K562 (cell line): ENCODE results near the gene DLG4. TPM values are rescaled to one million over a fixed set of nuclear protein-coding genes. Genes with fewer than 3 reads are reported as not detected.
A peak's percentile ranks its signal among the peaks of the same experiment; 100 is the strongest.

ENCODE experiments used
- DIDO1 ChIP-seq: fragments of 450-650 bp; IDR thresholded peaks from 2 replicates; pipeline ENCODE4 v1.6.1; 2016; ENCODE audit warnings: low read depth, missing biosample characterization, missing genetic modification characterization
- MEF2A ChIP-seq: IDR thresholded peaks from 2 replicates; pipeline ENCODE4 v1.6.1; 2011; ENCODE audit warnings: low read depth, mild to moderate bottlenecking, low read length, moderate library complexity; ENCODE audit not compliant: control insufficient read depth
- NUFIP1 ChIP-seq: fragments of 450-650 bp; IDR thresholded peaks from 2 replicates; pipeline ENCODE4 v1.6.1; 2018; ENCODE audit not compliant: partially characterized antibody
- PCBP1 ChIP-seq: fragments of 200-400 bp; formaldehyde crosslinking; IDR thresholded peaks from 2 replicates; pipeline ENCODE4 v1.6.1; 2018; ENCODE audit warnings: mild to moderate bottlenecking, low read depth, low read length; ENCODE audit not compliant: poor library complexity, severe bottlenecking
- PHB ChIP-seq: fragments of 250-450 bp; sonication (Bioruptor Pico); IDR thresholded peaks from 2 replicates; pipeline ENCODE4 v1.5.0; 2021
- POU5F1 ChIP-seq: fragments of 150-350 bp; IDR thresholded peaks from 2 replicates; pipeline ENCODE4 v1.6.1; 2014; ENCODE audit warnings: borderline replicate concordance, low read length, low read depth, mild to moderate bottlenecking; ENCODE audit not compliant: partially characterized antibody
- SAFB ChIP-seq: fragments of 200-400 bp; formaldehyde crosslinking; IDR thresholded peaks from 2 replicates; pipeline ENCODE4 v1.6.1; 2017; ENCODE audit warnings: low read depth, low read length, borderline replicate concordance
- SRSF7 ChIP-seq: fragments of 200-400 bp; formaldehyde crosslinking; optimal IDR thresholded peaks from 2 replicates; pipeline ENCODE3; 2017; ENCODE audit warnings: mild to moderate bottlenecking, low read depth, low read length
- STAT5A ChIP-seq: IDR thresholded peaks from 2 replicates; pipeline ENCODE4 v1.6.1; 2012; ENCODE audit warnings: low read length, inconsistent platforms, borderline replicate concordance
- TAF1 ChIP-seq: IDR thresholded peaks from 2 replicates; pipeline ENCODE4 v1.6.1; 2011; ENCODE audit warnings: mild to moderate bottlenecking, low read length, moderate library complexity; ENCODE audit not compliant: insufficient read depth, control insufficient read depth, severe bottlenecking; ENCODE audit errors: extremely low read depth
- TGIF2 ChIP-seq: sonication (generic); formaldehyde crosslinking; IDR thresholded peaks from 2 replicates; pipeline ENCODE4 v1.8.1; 2022; ENCODE audit warnings: mild to moderate bottlenecking, missing genetic modification reagents, moderate library complexity
- UBTF ChIP-seq, 2 experiments: IDR thresholded peaks; 2 replicates each; pipeline ENCODE4 v1.6.1; 2012; ENCODE audit warnings: improper control_type of control experiment in 2 of 2, low read depth in 2 of 2, low read length in 2 of 2, borderline replicate concordance in 1 of 2
- ZEB2 ChIP-seq: fragments of 450-650 bp; IDR thresholded peaks from 2 replicates; pipeline ENCODE4 v1.6.1; 2016
- ZNF431 ChIP-seq: sonication (generic); formaldehyde crosslinking; IDR thresholded peaks from 2 replicates; pipeline ENCODE4 v1.8.0; 2022; ENCODE audit warnings: mild to moderate bottlenecking, missing genetic modification reagents
- ZNF766 ChIP-seq: fragments of 200-800 bp; sonication (Bioruptor generic); conservative IDR thresholded peaks from 2 replicates; pipeline ENCODE4 v1.6.1; 2016; ENCODE audit warnings: missing genetic modification characterization, missing compliant biosample characterization
- polyA plus RNA-seq, 8 experiments: library from polyadenylated mRNA; depleted of rRNA in 4 of 8; stranded (reverse) in 5 of 8; unstranded in 3 of 8; fragments of >200 nt; fragmentation: Nextera tagmentation in 2 of 8; fragmentation: Illumina TruSeq in 1 of 8; extraction: Ambion mirVana in 2 of 8; extraction: Trizol in 1 of 8; gene quantifications; 2 replicates each; pipeline versions ENCODE4 v1.2.1 to v1.2.3, GENCODE V29; 2011 to 2014; ENCODE audit warnings: inconsistent platforms in 1 of 8, missing spikeins in 1 of 8
- total RNA-seq, 7 experiments: library from RNA; depleted of rRNA in 6 of 7; stranded (reverse); fragments of >200 nt in 6 of 7; fragmentation: Illumina TruSeq in 2 of 7; extraction: Trizol in 2 of 7; gene quantifications; 2 replicates each; pipeline versions ENCODE4 v1.2.1 to v1.2.3, GENCODE V29; 2011 to 2021; ENCODE audit warnings: low replicate concordance in 1 of 7
- TF ChIP-seq, protein P1 (sequence below): fragments of 250-450 bp; sonication (Bioruptor Pico); IDR thresholded peaks from 2 replicates; pipeline ENCODE4 v1.5.0; 2021; ENCODE audit warnings: mild to moderate bottlenecking, moderate library complexity
- TF ChIP-seq, protein P2 (sequence below): sonication (generic); formaldehyde crosslinking; IDR thresholded peaks from 2 replicates; pipeline ENCODE4 v1.8.1; 2022; ENCODE audit warnings: missing genetic modification reagents
- TF ChIP-seq, protein P3 (sequence below): sonication (generic); formaldehyde crosslinking; IDR thresholded peaks from 2 replicates; pipeline ENCODE4 v1.8.1; 2023; ENCODE audit warnings: mild to moderate bottlenecking, missing genetic modification reagents

DLG4 gene
- total and polyA plus RNA-seq, 9 of the 15 experiments (the other 6 are each of a cell fraction or from before 2014, with no cell fraction given) = 0.03 to 12.0 (median 4.1) TPM

DNA sequence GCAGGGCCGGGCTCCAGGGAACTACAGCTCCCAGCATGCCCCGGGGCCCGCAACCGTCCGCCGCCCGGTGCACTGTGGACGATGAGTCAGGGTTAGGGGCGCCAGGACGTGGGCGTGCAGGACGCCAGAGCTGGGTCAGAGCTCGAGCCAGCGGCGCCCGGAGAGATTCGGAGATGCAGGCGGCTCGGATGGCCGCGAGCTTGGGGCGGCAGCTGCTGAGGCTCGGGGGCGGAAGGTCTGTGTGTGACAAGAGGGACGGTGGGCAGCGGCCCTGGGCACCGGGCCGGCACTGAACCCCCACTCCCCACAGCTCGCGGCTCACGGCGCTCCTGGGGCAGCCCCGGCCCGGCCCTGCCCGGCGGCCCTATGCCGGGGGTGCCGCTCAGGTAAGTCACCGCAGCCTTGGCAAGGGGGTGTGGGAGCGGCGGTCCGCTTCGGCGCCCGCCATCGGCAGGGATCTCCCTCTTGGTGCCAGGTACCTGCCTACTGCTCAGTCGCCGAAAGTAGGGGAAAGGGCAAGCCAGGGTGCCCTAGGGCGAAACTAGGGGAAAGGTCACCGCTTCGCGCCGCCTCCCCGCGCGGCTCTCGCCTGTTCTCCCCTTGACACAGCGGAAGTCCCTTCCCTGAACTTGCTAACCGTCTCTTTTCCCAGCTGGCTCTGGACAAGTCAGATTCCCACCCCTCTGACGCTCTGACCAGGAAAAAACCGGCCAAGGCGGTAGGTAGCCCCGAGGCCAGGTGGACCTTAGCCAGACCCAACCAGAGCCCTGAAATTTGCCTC is at the start of gene DLG4, which contains the start of gene ACADVL (continued):
- TF ChIP-seq, protein P1, sequence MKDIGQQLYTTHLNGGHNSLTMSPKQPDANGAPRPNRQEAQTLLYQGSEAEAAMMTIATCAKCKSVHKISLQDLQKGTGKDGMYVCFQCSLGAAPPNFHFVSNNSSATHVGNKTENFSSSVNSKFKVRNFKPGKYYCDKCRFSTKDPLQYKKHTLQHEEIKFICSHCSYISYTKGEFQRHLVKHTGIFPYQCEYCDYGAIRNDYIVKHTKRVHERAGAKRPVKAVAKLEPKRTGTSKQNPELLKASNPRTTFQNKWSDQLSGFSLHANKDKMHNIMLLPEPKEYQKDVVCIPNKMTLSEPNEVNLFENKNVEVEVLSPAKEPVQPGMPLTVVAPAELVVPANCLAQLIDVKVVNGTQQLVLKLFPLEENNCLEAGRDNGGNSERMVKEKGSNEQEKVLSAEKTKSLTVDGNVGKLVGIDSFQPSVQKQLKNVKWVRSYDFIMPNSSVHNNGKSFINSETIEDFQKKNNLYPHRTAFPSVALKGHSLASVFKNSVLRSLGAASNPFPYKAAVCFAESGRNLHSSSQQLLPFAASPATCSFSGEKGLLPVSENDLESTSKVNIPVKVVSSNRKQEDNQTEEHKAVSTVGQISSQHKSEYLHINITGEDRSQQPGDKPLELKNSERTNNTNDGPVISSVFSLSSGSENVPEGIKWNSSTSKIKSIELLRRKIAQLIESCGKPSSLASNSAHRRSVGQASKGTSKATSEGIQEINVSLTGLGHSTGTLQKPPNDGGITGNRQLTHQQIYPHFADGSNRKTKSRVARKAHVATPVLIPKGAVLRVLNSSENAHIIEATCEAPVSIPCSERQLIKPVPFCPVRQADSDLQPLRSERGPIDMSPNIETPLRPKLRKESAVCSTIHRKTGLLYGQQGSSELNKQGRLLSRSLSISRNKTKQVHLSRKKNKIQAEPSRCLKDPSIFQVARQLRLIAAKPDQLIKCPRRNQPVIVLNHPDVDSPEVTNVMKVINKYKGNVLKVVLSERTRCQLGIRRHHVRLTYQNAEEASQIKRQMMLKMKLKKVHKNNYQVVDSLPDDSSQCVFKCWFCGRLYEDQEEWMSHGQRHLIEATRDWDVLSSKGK (CRISPR knock-in tag) = no peak
- peak; percentile 87 for TF ChIP-seq TAF1
- TF ChIP-seq PHB (CRISPR knock-in tag) = no peak
- TF ChIP-seq PCBP1 = peak; percentile 22
- no peak for TF ChIP-seq STAT5A
- TF ChIP-seq, protein P2, sequence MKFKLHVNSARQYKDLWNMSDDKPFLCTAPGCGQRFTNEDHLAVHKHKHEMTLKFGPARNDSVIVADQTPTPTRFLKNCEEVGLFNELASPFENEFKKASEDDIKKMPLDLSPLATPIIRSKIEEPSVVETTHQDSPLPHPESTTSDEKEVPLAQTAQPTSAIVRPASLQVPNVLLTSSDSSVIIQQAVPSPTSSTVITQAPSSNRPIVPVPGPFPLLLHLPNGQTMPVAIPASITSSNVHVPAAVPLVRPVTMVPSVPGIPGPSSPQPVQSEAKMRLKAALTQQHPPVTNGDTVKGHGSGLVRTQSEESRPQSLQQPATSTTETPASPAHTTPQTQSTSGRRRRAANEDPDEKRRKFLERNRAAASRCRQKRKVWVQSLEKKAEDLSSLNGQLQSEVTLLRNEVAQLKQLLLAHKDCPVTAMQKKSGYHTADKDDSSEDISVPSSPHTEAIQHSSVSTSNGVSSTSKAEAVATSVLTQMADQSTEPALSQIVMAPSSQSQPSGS (CRISPR knock-in tag) = no peak
- no peak for TF ChIP-seq NUFIP1
- TF ChIP-seq POU5F1 = no peak
- no peak for TF ChIP-seq SRSF7
- TF ChIP-seq TGIF2 (CRISPR knock-in tag) = no peak
- TF ChIP-seq ZEB2 = no peak
- TF ChIP-seq, protein P3, sequence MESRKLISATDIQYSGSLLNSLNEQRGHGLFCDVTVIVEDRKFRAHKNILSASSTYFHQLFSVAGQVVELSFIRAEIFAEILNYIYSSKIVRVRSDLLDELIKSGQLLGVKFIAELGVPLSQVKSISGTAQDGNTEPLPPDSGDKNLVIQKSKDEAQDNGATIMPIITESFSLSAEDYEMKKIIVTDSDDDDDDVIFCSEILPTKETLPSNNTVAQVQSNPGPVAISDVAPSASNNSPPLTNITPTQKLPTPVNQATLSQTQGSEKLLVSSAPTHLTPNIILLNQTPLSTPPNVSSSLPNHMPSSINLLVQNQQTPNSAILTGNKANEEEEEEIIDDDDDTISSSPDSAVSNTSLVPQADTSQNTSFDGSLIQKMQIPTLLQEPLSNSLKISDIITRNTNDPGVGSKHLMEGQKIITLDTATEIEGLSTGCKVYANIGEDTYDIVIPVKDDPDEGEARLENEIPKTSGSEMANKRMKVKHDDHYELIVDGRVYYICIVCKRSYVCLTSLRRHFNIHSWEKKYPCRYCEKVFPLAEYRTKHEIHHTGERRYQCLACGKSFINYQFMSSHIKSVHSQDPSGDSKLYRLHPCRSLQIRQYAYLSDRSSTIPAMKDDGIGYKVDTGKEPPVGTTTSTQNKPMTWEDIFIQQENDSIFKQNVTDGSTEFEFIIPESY (CRISPR knock-in tag) = no peak
- peak; percentile 58 for TF ChIP-seq ZNF766 (CRISPR knock-in tag)
- TF ChIP-seq SAFB = no peak
- no peak for TF ChIP-seq MEF2A
- TF ChIP-seq ZNF431 = no peak
- no peak for TF ChIP-seq DIDO1 (tag)
- TF ChIP-seq UBTF (IDR thresholded peaks at IDR 0.05; ENCODE audit: borderline replicate concordance in 1 of 2, low read depth in 2 of 2, low read length in 2 of 2) = no peak; a peak in 1 of 4 replicates
